Tibial artery (tissue), 4 donors: ENCODE measurements around the gene NELFE.

ENCODE experiments used
- DNase-seq, 2 donors: peaks; one replicate each; pipeline ENCODE4 v3.0.0-alpha.2; 2019
- H3K27ac ChIP-seq, 2 donors: fragments of 200-600 bp; sonication (generic) in 1 of 2; 1 replicate in 1 of 2; 2 replicates in 1 of 2; pipeline ENCODE4 v1.5.1; 2018 to 2019; ENCODE audit warnings: mild to moderate bottlenecking in 1 of 2
- H3K27me3 ChIP-seq, 2 donors: fragments of 200-600 bp; sonication (generic) in 1 of 2; one replicate each; pipeline versions ENCODE4 v1.5.1 to v1.6.0; 2016 to 2019
- H3K36me3 ChIP-seq, 3 donors: fragments of 200-600 bp; sonication (generic) in 2 of 3; one replicate each; pipeline ENCODE4 v1.5.1; 2016 to 2019; ENCODE audit warnings: mild to moderate bottlenecking in 2 of 3
- H3K4me1 ChIP-seq, 4 donors: fragments of 200-600 bp; sonication (generic) in 2 of 4; 1 replicate in 3 of 4; 2 replicates in 1 of 4; pipeline ENCODE4 v1.5.1; 2016 to 2019
- H3K4me3 ChIP-seq, 2 donors: fragments of 200-600 bp; sonication (generic) in 1 of 2; 1 replicate in 1 of 2; 2 replicates in 1 of 2; pipeline ENCODE4 v1.5.1; 2018 to 2019; ENCODE audit warnings: mild to moderate bottlenecking in 2 of 2
- H3K9me3 ChIP-seq, 3 donors: fragments of 200-600 bp; sonication (generic) in 1 of 3; one replicate each; pipeline ENCODE4 v1.5.1; 2016 to 2019
- intact Hi-C: fragments of 100-400 bp; cut with DNase I; formaldehyde crosslinking; loops from one replicate; pipeline ENCODE4 v1.15.0; 2023; ENCODE audit warnings: low total_unique reads
- TF ChIP-seq, protein P1 (sequence below), 2 experiments: fragments of 200-600 bp in 1 of 2; fragments of 450-650 bp in 1 of 2; IDR thresholded peaks; one replicate each; pipeline ENCODE4 v1.5.1; 2017 to 2019; ENCODE audit warnings: antibody characterized with exemption in 2 of 2, mild to moderate bottlenecking in 1 of 2, moderate library complexity in 1 of 2

The NELFE gene

DNA sequence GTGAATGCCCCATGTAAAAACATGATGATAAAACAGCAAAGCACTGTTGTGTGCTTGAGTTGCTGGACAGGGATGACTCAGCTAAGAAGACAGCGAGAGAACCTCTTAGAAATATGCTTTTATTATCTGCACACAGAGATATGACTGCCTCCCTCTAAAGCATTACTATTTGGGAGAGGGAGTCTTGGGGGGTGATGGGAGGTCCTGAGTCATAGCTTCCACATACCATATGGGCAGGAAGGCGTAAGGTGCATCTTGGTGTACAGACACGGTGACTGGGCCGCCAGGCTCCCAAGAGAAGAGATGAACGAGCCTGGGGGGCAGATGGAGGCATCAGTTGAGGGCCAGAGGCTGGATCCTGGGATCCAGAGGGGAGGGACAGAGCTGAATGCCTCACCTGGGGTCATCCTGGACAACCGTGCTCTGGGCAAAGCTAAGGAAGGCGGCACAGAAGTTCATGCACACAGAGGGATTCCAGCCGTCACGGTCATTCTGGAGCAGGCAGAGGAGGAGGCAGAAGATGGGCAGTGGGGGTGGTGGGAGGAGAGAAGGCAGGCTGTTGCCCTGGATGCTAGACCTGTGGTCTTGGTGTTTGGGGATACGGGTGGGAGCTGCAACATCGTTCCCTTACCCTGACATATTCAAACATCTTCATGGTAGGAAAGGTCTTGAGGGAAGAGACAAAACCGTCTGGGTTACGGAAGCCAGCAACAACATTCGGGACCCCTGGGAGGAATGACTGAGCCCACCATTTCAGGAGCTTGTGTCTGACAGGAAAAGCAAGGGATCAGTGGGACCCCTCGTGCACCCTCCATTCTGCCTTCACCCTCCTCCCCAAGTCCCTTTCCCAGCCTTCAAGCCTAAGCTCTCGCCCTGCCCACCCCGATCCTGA, 11.2 kb upstream of the NELFE start:
- intact Hi-C loops: no loop called here
- Histone ChIP-seq H3K4me3 (no peak overlapping the region), H3K4me1 (peaks cover 0 to 36% (median 28%) of the 10 kb centered on the region in 4 donors), H3K27ac (peak overlapping the region; percentile 93 to 95), H3K27me3 (no peaks in the 10 kb centered on the region), H3K9me3 (no peaks in the 10 kb centered on the region), H3K36me3 (peaks cover 24 to 58% (median 52%) of the 10 kb centered on the region in 3 donors)
- no peak for DNase-seq
- TF ChIP-seq, protein P1, sequence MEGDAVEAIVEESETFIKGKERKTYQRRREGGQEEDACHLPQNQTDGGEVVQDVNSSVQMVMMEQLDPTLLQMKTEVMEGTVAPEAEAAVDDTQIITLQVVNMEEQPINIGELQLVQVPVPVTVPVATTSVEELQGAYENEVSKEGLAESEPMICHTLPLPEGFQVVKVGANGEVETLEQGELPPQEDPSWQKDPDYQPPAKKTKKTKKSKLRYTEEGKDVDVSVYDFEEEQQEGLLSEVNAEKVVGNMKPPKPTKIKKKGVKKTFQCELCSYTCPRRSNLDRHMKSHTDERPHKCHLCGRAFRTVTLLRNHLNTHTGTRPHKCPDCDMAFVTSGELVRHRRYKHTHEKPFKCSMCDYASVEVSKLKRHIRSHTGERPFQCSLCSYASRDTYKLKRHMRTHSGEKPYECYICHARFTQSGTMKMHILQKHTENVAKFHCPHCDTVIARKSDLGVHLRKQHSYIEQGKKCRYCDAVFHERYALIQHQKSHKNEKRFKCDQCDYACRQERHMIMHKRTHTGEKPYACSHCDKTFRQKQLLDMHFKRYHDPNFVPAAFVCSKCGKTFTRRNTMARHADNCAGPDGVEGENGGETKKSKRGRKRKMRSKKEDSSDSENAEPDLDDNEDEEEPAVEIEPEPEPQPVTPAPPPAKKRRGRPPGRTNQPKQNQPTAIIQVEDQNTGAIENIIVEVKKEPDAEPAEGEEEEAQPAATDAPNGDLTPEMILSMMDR (IDR thresholded peaks at IDR 0.05): no peak

DNA sequence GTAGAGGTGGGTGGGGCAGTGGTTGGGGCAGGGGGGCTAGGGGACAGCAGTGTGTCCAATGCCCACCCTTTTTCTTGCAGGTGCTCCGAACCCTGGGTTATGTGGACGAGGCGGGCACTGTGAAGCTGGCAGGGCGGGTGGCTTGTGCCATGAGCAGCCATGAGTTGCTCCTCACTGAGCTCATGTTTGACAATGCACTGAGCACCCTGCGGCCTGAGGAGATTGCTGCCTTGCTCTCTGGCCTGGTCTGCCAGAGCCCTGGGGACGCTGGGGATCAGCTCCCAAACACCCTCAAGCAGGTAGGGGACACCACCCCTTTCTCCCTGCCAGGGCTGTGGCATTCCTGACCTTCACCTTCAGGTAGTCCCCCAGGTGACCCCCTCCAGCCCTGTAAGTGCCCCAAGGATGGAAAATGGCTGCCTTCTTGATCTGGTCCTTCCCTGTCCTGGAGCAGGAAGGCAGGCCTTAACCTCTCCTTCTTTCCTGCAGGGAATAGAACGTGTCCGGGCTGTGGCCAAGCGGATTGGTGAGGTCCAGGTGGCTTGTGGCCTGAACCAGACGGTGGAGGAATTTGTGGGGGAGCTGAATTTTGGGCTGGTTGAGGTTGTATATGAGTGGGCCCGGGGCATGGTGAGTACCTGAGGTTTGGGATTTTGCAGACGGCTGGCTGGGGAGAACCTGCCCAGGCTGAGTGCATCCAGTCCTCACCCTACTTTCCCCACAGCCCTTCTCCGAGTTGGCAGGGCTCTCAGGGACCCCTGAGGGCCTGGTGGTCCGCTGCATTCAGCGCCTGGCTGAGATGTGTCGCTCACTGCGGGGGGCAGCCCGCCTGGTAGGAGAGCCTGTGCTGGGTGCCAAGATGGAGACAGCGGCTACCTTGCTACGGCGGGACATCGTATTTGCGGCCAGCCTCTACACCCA, 10.3 kb upstream of the NELFE start:
- TF ChIP-seq, protein P1 (IDR thresholded peaks at IDR 0.05): no peak
- peak in 1 of 2 donors; percentile 63 for DNase-seq
- no peaks in the 10 kb centered on the region for H3K27me3 ChIP-seq
- H3K36me3 ChIP-seq: peaks cover 32 to 67% (median 61%) of the 10 kb centered on the region in 3 donors
- no peaks in the 10 kb centered on the region for H3K9me3 ChIP-seq
- no peak overlapping the region for H3K27ac ChIP-seq
- intact Hi-C loops: no loop called here
- H3K4me3 ChIP-seq: no peak overlapping the region
- H3K4me1 ChIP-seq: peaks cover 0 to 35% (median 28%) of the 10 kb centered on the region in 4 donors

DNA sequence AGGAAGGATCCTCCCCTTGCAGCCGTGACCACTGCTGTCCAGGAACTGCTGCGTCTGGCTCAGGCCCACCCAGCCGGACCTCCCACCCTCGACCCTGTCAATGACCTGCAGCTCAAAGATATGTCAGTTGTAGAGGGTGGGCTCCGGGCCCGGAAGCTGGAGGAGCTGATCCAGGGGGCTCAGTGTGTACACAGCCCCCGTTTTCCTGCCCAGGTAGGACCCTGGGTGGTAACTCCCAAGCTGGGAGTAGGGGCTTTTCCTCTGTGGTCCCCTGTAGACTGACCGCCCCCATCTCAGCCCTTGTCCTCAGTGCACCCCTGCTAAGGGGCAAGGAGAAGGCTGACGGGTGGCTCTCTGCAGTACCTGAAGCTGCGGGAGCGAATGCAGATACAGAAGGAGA, 9.6 kb upstream of the NELFE start:
- intact Hi-C loops: no loop called here
- Histone ChIP-seq H3K27ac (no peak overlapping the region), H3K4me3 (no peak overlapping the region), H3K4me1 (peaks cover 0 to 29% (median 23%) of the 10 kb centered on the region in 4 donors), H3K36me3 (peaks cover 40 to 74% (median 68%) of the 10 kb centered on the region in 3 donors), H3K9me3 (no peaks in the 10 kb centered on the region), H3K27me3 (no peaks in the 10 kb centered on the region)
- TF ChIP-seq, protein P1 (IDR thresholded peaks at IDR 0.05): no peak
- DNase-seq: peak in 1 of 2 donors; percentile 9

DNA sequence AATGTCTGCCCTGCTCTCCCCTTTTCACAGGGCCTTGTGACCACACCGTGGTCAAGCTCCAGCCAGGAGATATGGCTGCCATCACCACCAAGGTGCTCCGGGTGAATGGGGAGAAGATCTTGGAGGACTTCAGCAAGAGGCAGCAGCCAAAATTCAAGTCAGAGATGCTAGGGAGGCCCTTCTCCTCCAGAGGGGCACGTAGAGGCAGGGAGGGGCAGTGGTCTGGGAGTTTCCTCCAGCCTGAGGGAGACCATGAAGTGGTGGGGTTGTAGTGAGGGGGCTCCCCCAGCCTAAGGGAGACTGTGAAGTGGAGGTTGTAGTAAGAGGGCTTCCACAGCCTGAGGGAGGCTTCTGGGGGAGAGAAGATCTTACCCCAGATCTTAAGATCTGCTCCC, 9.2 kb upstream of the NELFE start:
- no peaks in the 10 kb centered on the region for H3K27me3 ChIP-seq
- DNase-seq: no peak
- H3K27ac ChIP-seq: no peak overlapping the region
- intact Hi-C loops: no loop called here
- no peak overlapping the region for H3K4me3 ChIP-seq
- H3K9me3 ChIP-seq: no peaks in the 10 kb centered on the region
- TF ChIP-seq, protein P1 (IDR thresholded peaks at IDR 0.05): no peak
- H3K36me3 ChIP-seq: peaks cover 44 to 78% (median 72%) of the 10 kb centered on the region in 3 donors
- peaks cover 0 to 25% (median 19%) of the 10 kb centered on the region in 4 donors for H3K4me1 ChIP-seq
